BE2C (cell line): ENCODE results near the gene NMNAT1.

ENCODE experiments used
- DNase-seq: peaks from one replicate; pipeline ENCODE4 v3.0.0-alpha.2; 2020
- H3K27me3 ChIP-seq: fragments of 250-450 bp; sonication (Bioruptor Pico); 2 replicates; pipeline ENCODE4 v1.5.1; 2020; ENCODE audit warnings: mild to moderate bottlenecking
- H3K36me3 ChIP-seq: fragments of 250-450 bp; sonication (Bioruptor Pico); 2 replicates; pipeline ENCODE4 v1.5.1; 2020; ENCODE audit warnings: mild to moderate bottlenecking
- H3K4me1 ChIP-seq: fragments of 250-450 bp; sonication (Bioruptor Pico); 2 replicates; pipeline ENCODE4 v1.5.1; 2020
- H3K4me3 ChIP-seq: 2 replicates; pipeline ENCODE4 v1.5.1; 2011; ENCODE audit warnings: low read depth, low read length
- H3K9me3 ChIP-seq: fragments of 250-450 bp; sonication (Bioruptor Pico); 2 replicates; pipeline ENCODE4 v1.5.1; 2020
- TF ChIP-seq, protein P1 (sequence below): IDR thresholded peaks from 2 replicates; pipeline ENCODE4 v1.5.1; 2012; ENCODE audit warnings: mild to moderate bottlenecking, low read depth, low read length

The NMNAT1 gene

DNA sequence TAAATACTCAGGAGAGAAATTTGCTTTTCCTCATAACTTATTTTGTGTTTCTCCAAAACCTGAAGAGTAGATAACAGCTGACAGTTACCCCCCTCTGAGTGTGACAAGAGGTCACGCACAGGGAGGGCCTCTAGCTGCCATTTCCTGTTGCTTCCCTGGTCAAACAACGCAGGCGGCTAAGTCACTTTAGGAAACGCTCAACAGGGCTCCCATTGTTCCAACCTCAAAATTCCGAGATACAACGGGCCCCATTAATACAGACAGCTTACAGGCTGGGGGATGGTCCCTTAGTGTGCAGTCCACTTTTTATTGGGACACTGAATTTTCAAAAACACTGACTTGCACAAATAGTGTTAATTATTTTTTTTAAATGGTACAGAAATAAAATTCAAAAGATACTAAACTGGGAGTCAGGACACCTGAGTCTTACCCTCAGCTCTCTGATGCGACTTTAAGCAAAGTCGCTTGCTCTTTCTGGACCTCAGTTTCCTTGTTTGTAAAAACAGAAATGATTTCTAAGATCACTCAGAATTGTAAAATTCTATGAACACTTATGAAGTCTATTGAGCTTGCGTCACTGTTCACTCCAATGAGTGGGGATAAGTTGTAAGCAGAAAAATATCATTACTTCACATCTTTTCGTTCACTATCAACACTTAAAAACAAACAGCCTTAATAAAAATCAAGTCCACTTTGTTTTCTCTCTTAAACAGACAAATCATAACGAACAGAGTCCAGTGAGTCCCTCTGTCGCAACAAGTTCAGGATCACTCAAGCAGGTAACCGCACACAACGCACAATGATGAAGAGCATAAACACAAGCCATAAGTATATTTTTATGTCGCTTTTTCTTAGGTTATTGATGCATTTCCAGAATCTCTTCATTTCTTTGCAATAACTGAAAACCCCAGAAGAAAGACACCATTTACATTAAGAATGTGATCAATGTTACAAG, 13.6 kb upstream of the NMNAT1 start:
- Histone ChIP-seq H3K4me3 (no peak overlapping the region), H3K4me1 (no peaks in the 10 kb centered on the region), H3K9me3 (no peaks in the 10 kb centered on the region), H3K36me3 (no peaks in the 10 kb centered on the region), H3K27me3 (no peaks in the 10 kb centered on the region)
- TF ChIP-seq, protein P1, sequence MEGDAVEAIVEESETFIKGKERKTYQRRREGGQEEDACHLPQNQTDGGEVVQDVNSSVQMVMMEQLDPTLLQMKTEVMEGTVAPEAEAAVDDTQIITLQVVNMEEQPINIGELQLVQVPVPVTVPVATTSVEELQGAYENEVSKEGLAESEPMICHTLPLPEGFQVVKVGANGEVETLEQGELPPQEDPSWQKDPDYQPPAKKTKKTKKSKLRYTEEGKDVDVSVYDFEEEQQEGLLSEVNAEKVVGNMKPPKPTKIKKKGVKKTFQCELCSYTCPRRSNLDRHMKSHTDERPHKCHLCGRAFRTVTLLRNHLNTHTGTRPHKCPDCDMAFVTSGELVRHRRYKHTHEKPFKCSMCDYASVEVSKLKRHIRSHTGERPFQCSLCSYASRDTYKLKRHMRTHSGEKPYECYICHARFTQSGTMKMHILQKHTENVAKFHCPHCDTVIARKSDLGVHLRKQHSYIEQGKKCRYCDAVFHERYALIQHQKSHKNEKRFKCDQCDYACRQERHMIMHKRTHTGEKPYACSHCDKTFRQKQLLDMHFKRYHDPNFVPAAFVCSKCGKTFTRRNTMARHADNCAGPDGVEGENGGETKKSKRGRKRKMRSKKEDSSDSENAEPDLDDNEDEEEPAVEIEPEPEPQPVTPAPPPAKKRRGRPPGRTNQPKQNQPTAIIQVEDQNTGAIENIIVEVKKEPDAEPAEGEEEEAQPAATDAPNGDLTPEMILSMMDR: no peak
- DNase-seq: no peak

GRCh38 chr1:9942399-9942938, 806 bp upstream of the NMNAT1 start:
- TF ChIP-seq, protein P1: peak; percentile 41
- Histone ChIP-seq H3K36me3 (no peaks in the 10 kb centered on the region), H3K9me3 (no peaks in the 10 kb centered on the region), H3K27me3 (no peaks in the 10 kb centered on the region), H3K4me3 (peak overlapping the region; percentile 91), H3K4me1 (no peaks in the 10 kb centered on the region)
- DNase-seq: peak; percentile 6

DNA sequence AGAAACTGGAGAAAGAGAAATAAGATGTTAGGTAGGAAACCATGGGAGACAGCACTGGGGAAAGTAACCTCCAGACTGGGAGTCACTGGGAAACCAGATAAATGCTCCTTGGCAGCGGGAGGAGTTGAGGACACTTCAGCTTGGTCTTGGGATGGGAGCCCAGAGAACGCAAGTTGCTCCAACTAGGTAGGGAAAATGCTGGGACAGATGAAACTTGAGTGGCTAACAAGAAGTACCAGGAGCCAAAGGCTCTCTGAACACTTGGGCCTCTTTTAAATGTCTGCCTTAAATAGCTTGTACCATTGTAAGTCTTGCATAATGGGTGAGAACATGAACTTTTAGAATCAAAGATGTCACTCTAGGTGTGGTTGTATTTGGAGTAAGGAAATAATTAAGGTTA, 3.0 kb downstream of the NMNAT1 start:
- Histone ChIP-seq H3K36me3 (no peaks in the 10 kb centered on the region), H3K4me1 (no peaks in the 10 kb centered on the region; the same call in 1 of the 2 replicates), H3K9me3 (no peaks in the 10 kb centered on the region), H3K4me3 (no peak overlapping the region), H3K27me3 (no peaks in the 10 kb centered on the region)
- no peak for DNase-seq
- TF ChIP-seq, protein P1: no peak

DNA sequence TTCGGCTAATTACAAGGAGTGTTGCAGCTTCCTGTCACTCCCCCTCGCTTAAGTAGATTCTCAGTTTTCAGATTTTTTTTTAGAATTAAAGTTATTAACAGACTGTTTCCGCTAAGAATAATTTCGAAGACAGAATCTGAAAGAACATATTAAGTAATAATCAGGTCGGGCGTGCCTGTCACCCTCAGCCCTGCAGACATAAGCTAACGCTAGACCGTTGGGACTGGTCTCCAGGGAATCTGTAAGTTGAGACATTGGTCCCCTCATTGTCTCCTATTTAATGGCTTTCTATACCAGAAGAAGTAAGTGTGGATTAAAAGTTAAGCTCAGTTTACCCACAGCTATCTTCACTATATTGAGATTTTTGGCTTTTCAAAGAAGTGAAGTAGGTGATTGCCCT, 14.5 kb downstream of the NMNAT1 start:
- no peak overlapping the region for H3K4me3 ChIP-seq
- DNase-seq: no peak
- H3K4me1 ChIP-seq: no peaks in the 10 kb centered on the region
- H3K36me3 ChIP-seq: no peaks in the 10 kb centered on the region
- H3K9me3 ChIP-seq: no peaks in the 10 kb centered on the region
- TF ChIP-seq, protein P1: no peak
- H3K27me3 ChIP-seq: no peaks in the 10 kb centered on the region

DNA sequence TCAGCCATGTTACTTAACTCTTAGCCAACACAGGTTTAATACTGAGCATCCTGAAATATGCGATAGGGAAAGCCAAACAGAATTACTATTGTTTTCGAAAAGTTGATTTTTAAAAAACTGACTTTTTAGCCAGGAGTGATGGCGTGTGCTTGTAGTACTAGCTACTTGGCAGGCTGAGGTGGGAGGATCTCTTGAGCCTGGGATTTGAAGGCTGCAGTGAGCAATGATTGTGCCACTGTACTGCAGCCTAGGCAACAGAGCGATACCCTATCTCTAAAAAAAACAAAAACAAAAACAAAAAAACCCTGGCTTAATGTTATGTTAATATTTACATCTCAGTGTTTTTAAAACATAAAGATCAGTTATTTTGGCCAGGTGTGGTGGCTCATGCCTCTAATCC, 16.7 kb downstream of the NMNAT1 start:
- H3K4me3 ChIP-seq: no peak overlapping the region
- H3K9me3 ChIP-seq: no peaks in the 10 kb centered on the region
- no peak for DNase-seq
- no peaks in the 10 kb centered on the region for H3K36me3 ChIP-seq
- no peaks in the 10 kb centered on the region for H3K4me1 ChIP-seq
- H3K27me3 ChIP-seq: no peaks in the 10 kb centered on the region
- TF ChIP-seq, protein P1: no peak
